Fibroblast of gingiva (primary cell): Measurements from ENCODE around the gene PPAN.

Experiments used
- DNase-seq: peaks from one replicate; pipeline ENCODE4 v3.0.0-alpha.2; 2011; ENCODE audit warnings: low read depth

Gene PPAN

DNA sequence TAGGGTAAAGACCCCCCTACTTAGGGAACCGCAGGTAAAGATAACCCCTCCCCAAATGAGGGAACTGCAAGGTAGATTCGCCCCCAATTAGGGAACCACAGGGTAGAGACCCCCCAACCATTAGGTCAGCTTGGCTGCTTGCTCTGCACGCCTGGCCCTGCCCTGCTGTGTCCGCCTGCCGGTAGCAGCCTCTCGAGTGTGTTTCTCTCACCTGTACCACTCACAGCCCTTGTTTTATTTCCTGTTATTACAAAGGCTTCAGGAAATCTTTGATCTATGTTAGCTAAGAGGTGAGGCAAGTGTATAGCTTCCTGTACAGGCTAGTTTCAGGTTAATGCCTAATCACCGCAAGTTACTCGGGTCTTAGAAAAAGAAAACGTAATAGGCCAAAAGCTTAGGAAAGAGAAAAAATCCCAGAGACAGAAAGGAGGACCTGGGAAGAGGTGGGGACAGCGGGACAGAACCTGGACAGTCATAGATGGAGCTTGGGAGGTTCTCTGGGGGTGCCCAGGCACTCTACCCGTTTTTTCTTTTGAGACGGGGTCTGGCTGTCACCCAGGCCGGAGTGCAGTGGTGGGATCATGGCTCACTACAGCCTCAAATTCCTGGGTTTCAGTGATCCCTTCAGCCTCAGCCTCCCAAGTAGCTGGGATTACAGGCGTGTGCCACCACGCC is 36.7 kb downstream of the PPAN start:
- no peak for DNase-seq

DNA sequence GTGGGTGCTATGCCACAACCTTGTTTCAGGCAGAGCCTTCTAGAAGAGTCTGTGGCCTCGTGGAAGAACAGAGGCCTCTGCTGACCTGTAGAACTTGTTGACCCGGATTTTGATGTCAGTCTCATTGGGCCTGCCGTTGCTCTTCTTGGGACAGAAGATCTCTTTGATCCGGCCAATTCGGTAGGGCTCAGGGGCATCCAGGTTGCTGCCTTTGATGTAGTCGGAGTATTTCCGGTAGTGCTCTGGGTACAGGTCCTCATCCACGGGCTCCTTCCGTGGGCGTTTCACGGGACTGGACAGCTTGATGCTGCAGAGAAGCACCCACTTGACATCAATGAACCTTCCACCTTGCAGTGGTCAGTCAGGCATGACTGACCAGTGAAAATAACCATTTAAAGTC is 37.5 kb downstream of the PPAN start:
- DNase-seq: no peak

DNA sequence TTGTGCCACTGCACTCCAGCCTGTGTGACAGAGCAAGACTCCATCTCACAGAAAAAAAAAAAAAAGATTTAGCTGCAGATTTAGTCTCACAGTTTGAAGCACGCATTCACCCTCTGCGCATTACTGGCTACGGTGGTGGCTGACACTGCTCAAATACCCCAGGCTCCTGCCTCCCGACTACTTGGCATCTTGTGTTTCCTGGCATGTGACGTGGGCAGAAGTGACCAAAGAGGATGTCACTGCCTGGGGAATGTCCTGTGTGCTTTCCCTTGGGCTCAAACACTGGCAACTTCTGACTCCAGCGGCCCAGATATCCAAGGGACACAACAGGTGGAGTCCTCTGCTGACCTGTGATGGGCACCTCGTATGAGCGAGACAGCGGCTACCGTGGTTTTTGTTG is 38.2 kb downstream of the PPAN start:
- DNase-seq: no peak

DNA sequence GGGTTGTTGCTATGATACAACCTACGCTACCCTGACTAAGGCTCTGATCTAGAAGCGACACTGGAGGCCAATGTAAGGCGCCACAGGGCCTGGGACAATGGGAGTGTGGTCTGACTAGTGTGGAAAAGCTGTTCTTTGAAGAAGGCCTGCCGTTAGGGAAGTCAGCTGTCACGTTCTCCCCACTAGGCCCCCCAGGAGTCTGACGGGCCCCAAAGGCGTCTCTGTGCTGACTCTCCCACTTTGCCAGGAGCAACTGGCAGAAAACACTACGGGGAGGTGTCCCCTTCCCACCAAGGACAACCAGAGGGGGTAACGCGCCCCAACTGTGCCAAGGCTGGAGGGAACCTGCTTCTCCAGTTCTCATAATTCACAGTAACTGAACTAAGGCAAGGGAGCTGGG is 38.9 kb downstream of the PPAN start:
- no peak for DNase-seq

DNA sequence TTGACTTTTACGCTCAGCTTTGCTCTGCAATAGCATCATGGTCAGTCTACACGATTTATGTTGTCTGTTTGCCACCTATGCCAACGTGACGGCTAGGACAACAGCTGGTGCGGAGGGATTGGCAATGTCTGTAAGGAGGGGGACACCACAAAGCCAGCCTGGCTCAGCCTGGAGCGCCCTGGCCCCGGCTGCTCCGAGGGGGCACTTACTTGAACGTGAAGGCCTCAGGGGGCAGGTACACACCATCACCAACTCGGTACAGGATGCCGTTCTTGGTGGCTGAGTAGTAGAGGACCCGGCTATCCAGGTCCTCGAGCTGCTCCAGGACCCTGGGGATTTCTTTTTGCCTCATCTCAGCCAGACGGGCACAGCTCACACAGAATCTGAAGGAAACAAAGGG is 40.0 kb downstream of the PPAN start:
- DNase-seq: no peak

DNA sequence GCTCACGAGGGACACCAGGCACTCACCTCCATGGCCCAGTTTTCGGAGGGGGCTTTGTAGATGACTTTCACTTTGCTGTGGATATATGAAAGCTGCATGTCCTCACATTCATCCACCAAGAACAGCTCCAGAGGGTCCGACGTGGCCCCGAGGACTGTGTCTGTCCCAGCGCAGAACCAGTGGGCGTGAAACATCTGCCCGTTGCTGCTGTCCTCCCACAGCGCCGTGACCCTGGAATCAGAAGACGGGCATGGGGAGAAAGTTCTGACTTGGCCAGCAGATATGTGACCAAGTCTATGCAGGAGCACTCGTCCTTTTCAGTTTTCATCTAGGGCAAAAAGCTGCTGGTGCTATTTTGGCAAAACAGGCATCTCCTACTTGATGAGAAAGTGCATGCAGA is 43.3 kb downstream of the PPAN start:
- no peak for DNase-seq

DNA sequence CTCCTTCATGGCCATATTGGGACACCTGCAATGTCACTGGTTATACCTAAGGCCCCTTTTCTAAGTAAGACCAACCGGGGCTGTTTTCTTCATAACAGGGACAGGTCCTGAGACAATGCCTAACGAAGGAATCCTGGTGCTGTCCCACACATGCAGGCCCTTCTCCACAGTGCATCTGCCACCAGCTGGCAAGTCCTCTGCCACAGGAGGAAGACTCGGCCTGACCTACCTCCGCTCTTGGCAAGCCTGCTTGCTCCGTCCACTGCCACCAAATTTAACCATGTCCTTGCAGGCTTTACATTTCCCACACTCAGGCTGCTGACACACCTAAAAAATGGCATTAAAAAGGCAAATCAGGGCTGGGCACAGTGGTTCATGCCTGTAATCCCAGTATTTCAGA is 45.4 kb downstream of the PPAN start:
- DNase-seq: no peak

DNA sequence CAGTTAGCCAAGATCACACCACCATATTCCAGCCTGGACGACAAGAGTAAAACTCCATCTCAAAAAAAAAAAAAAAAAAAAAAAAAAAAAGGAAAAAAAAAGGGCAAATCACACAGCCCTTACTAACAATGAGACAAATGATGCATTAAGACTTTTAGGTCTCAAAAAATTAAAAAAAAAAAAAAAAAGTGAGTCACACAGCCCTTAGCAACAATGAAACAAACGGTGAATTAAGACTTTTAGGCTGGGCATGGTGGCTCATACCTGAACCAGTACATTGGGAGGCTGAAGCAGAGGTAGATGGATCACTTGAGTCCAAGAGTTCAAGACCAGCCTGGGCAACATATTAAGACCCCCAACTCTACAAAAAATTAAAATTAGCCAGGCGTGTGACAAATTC is 45.9 kb downstream of the PPAN start:
- no peak for DNase-seq

DNA sequence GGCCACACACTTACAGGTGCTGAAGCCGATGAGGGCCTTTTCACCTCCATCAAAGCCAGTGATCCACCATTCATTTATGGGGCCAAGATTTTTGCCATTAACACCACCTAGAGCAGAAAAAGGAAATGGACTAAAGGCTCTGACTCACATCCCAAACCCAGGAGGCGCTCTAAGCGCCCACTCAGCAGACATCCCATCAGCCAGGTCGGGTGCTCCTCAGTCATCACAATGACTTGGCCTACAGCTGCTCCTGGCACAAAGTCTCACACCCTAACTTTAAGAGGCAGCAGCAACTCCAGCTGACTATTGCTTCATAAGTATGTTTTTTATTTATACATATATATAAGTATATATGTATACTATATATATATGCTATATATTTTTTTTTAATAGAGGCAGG is 49.7 kb downstream of the PPAN start:
- DNase-seq: no peak

DNA sequence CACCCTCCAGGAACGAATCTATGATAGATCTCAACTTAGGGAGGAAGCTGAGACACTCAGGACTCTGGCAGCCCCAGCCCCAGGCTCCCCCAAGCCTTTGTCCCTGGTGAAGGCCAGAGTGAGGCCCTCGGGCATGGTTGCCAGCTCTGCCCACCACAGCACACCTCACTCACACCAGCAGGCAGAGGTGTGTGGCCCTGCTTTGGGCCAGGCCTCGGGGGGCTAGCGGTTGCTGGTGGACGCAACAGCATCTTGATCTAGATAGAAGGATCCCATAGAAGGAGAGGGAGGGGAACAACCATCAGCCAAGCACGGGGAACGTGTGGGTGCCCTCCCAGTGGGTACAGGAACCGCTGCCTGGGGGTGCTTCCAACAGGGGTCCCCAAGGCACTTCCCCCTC is 51.9 kb downstream of the PPAN start:
- DNase-seq: no peak

DNA sequence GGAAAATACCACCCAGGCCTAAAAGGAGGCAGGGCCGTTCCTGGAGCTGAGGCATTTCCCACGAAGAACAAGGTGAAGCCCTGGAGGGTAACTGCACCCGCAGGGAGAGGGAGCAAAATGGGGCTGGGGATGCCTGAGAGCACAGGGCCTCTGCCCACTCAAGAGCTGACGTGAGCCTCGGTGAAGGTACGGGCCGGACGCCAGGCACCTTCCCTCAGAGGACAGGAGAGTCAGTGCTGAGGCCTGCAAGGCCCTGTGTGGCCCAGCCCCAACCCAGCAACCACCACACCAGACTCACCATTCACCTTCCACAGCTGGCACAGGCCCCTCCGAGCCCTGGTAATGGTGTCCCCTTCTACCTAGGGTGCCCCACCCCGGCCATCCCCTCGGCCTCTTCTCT is 52.3 kb downstream of the PPAN start:
- no peak for DNase-seq

DNA sequence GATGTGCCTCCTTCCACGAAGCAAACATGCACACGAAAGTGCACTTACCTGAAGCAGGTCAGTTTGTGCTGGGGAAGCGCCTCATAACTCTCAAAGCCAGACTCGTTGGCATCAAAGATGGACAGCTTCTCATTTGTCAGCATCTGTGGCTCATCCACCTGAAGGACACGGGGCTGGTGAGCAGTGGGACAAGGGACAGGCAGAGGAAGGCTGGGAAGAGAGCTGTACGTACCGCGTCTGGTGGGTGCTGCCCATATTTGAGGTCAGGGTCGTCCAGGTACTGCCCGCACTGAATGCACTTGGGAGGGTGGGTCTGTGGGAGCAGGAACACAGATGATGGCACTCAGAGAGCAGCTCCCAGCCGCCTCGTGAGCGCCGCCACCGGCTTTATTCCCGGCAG is 53.4 kb downstream of the PPAN start:
- DNase-seq: no peak
